GM21526 (cell line): ENCODE data around the gene RNF220.

Experiments used
- ATAC-seq: cut with Tn5 transposase; IDR thresholded peaks from one replicate; pipeline ENCODE4 v1.9.1; 2021; ENCODE audit warnings: moderate library complexity; ENCODE audit not compliant: unreplicated experiment, low FRiP score

The RNF220 gene

DNA sequence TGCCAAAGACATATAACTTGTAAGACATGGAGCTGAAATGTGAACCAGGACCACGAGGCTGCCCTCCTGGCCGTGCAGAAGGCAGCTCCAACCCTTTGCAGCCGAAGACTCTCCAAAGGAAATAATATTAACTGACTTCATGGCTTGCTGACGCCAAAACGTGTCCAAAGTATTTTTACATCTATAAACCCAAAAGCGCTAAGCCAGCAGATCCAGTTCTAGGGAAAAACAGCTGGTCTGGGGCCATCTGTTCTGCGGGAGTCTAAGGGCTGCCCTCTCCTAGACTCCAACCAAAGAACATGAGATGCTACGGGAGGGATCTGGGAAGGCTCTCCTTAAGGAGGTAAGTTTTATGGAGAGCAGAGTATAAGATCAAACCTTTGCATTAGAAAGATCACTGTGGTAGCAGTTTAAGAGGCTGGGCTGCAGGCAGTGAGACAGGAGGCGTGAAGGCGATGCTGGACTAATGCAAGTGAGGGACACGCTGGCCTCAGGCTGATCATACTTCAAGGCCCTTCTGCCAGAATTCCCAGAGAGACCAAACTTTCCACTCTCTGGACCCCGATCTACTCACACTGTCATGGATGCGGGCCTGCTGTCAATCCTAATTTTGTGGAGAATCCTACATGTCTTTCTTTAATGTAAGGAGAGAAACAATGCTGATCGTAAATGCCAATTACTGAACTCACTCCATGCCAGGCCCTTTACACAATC, 268.1 kb downstream of the RNF220 start:
- ATAC-seq, result no peak

DNA sequence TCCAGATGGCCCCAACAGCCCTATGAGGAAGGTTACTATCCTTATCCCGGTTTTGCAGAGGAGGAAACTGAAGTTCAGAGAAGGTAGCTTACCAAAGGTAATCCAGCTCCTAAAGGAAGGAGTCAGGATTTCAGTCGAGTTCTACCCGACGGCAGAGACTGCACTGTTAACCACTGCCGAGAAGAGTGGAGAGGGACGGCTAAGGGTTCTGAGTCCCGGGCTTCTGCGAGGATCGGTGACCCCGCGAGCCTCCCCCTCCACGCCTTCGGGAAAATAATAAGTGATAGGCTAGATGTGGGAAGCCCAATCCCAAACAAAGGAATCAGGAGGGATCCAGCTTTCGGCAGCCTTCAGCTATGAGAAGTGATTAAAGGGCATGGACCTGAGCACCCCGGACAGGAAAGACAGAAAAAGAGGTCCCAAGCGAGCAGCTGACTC, 268.6 kb downstream of the RNF220 start:
- ATAC-seq, result no peak

DNA sequence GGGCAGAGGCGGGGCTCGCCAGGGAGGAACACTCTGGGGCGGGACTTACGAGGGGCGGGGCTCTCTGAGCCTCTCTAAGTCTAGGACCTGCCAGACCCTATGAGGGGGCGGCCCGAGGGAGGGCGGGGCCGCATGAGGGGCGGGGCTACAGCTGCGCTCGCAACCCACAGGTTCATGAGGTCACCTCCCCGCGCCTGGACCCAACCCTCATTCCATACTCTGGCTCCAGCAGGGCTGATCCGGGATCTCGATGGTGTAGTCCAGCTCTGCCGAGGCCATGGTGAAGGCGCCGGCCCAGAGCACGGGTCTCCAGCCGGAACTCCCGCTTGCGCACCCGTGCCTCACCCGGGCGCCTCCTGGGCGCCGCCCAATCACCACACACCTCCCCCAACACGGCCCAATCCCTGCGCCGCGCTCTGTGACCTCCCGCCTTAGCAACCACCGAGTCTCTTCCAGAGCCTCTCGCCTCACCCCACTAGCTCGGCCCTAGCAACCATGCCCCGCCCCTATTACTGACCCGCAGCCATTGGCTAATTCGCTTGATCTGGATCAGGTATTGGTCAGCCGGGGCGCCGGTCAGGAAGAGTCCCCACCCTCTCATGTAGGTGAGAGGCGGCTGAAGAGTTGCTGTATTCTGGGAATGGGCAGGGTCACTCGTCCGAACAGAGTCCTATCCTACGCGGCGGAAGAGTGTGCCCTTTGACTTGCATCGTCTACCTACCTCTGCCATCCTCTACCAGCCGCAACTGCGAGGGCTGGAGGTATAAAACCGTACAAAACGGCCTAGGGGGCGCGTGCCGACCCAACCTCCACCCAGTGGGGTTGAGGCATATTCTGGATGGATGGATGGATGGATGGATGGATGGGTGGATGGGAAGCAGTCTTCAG, 269.3 kb downstream of the RNF220 start, which contains the start of the genes ARMH1 and TMEM53:
Gene ARMH1 (plus strand): TSS at position 602 of the 888 bp plus-strand sequence. CDS start 14,984 bp downstream, outside the sequence.
Gene TMEM53 (minus strand): TSS at position 369 of the 888 bp plus-strand sequence. CDS start 90 bp downstream, at position 279.
- peak; percentile 88 for ATAC-seq

DNA sequence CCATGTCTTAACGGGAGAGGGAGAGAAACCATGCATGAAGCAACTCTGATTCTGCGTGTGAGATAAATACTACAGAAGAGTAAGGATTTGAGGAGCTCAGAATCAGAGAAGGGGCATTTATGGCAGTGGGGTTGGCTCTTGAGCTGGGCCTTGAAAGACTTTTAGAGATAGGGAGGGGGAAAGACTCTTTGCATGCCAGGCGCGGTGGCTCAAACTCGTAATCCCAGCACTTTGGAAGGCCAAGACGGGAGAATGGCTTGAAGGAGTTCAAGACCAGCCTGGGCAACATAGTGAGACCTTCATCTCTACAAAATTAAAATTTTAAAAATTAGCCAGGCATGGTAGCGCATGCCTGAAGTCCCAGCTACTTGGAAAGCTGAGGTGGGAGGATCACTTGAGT, 270.1 kb downstream of the RNF220 start:
- no peak for ATAC-seq

GRCh38 chr1:44676484-44677200, 271.6 kb downstream of the RNF220 start:
- no peak for ATAC-seq

GRCh38 chr1:44677201-44677766, 272.2 kb downstream of the RNF220 start:
- no peak for ATAC-seq

DNA sequence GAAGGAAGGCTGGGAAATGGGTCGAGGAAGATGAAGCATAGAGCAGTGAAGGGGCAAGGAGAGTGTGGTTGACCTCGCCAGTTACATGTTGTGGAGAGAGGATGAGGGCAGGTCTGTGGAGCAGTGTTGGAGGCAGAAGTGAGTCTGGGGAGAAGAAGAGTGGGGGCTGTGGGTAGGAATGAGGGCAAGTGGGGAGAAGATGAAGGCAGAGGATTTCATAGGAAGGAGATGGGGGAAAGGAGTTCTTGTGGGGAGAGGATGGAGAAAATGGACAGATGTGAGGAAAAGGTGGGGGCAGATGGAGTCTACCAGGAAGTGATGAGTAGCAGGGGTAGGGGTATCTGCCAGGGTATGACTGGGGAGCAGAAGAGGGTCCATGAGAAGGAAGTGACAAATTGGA, 273.1 kb downstream of the RNF220 start:
- no peak for ATAC-seq

GRCh38 chr1:44678626-44679025, 273.6 kb downstream of the RNF220 start:
- no peak for ATAC-seq

DNA sequence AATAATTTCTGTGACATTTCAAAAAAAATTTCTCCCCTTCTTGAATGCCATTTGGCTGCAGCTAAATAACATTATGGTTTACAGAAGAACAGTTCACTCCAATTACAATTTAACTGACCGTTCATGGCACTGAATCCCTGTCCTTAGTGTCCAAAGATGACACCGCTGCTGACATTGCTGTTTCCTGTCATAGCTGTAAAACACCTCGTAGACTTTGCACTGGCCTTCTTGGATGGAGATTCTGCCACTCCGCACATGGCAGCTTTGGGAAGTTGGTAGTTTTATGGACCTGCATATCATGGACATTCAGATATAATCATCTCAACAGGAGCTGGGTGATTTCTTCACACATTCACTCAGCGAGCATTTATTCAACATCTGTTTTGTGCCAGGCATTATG, 274.4 kb downstream of the RNF220 start:
- ATAC-seq, result no peak

DNA sequence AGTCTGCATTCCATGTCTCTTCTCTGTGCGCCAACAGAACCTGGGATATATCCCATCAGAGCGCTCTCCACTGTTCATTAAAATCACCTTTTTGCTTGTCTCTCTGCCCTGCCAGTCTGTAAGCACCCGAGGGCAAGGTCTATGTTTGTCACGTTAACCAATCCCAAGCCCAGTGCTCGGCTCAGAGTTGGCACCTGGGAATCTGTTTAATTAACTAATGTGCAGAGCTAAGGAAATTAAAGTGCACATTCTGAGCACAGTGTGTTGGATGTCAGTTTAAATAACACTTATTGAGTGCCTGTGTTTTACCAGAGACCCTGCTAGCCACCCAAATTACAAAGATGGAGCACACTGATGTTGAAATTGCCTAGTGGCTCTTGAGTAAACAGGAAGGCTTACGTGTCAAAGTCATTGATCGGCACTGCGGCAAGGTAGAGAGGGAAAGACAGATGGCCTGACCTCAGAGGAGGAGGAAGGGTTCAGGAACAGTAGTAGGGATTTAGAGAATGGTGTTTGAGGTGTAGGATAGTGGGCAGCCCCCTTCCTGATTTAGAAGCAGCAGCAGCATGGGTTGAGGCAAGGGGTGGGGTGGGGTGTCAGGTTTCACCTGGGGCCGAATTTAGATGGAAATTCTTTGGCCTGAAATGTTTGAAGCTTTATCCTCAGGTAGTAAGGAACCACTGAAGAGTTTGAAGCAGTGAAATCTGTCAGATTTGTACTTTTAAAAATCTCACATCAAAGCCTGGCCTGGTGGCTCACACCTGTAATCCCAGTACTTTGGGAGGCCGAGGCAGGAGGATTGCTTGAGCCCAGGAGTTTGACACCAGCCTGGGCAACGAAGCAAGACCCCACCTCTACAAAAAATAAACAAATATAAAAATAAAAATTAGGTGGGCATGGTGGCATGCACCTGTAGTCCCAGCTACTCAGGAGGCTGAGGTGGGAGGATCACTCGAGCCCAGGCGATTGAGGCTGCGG, 277.1 kb downstream of the RNF220 start:
- ATAC-seq, result no peak

DNA sequence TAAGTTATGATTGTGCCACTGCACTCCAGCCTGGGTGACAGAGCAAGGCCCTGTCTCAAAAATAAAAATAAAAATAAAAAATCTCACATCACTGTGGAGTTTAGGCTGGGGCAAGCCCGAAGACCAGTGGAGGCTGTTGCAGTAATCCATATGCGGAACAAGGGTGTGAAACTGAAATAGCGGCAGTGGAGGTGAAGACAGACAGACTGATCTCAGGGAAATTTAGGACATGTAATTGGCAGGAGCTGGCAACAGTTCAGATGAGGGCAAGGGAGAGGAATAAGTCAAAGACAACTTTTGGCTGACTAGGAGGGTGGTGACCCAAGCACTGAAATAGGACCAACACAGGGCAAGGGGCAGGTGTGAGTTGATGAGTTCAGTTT, 277.8 kb downstream of the RNF220 start:
- ATAC-seq, result no peak

- no peak for ATAC-seq
These were observed 279.5 kb downstream of the RNF220 start for GRCh38 chr1:44684525-44684924.

DNA sequence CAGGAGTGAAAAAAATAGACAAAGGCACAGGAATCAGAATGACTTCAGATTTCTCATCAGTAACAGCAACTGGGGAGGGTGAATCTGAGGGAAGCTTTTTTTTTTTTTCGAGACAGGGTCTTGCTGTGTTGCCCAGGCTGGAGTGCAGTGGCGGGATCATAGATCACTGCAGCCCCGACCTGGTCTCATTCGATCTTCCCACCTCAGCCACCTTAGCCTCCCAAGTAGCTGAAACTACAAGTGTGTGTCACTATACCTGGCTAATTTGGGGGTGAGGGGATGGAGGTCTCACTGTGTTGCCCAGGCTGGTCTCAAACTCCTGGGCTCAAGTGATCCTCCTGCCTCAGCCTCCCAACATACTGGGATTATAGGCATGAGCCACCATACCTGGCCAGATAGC, 280.2 kb downstream of the RNF220 start:
- ATAC-seq, result no peak

- ATAC-seq, result no peak
These were observed 280.8 kb downstream of the RNF220 start for GRCh38 chr1:44685881-44686280.

GRCh38 chr1:44688760-44689446, 283.8 kb downstream of the RNF220 start:
- ATAC-seq, result no peak

GRCh38 chr1:44689447-44689765, 284.4 kb downstream of the RNF220 start:
- ATAC-seq, result no peak

GRCh38 chr1:44693159-44693558, 288.1 kb downstream of the RNF220 start:
- ATAC-seq, result no peak

GRCh38 chr1:44693900-44694299, 288.8 kb downstream of the RNF220 start:
- no peak for ATAC-seq

DNA sequence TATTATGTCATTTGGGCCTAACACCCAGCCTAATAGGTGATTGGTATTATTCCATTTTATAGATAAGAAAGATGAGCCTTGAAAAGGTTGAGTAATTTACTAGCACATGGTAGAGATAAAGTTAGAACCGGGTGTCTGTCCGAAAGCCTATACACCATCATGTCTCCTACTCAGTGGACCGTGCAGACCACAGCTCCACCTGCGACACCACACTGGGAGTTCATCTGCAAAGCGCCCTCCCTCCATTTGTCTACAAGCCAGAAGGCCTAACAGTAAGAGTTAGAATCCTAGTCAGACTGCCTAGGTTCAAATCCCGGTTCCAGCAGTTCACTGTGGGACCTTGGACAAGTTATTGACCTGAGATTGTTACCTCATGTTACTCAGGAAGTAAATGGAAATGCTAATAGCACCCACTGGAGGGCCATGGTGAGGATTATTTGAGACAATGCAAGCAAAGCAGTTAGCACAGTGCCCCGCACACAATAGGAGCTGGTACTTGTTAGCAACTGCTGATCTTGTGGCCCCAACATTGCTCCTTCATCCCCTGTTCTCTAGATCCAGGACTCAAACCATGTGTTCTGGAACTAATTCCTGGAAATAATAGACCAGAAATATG, 289.9 kb downstream of the RNF220 start:
- peak; percentile 53 for ATAC-seq
